Right ventricle myocardium inferior (tissue), 1 donor: ENCODE data around the gene INSC. TPM values are rescaled to one million over a fixed set of nuclear protein-coding genes. Genes with fewer than 3 reads are reported as not detected.

Experiments
- ATAC-seq: fragments of 200-7000 bp; cut with Tn5 transposase; one replicate; pipeline ENCODE4 v1.9.1; 2020; ENCODE audit warnings: mild to moderate bottlenecking, moderate library complexity
- DNase-seq: peaks from one replicate; pipeline ENCODE4 v3.0.0; 2021; ENCODE audit errors: missing footprints
- intact Hi-C: fragments of 100-400 bp; cut with DNase I; formaldehyde crosslinking; loops from one replicate; pipeline ENCODE4 v1.11.0; 2022
- total RNA-seq: library from RNA; stranded (reverse); fragmentation: NEBNext Ultra II Directional; extraction: Animal tissue kit (Norgen Biotek cat#: 25700); gene quantifications from one replicate; pipeline ENCODE4 v1.2.1, GENCODE V29; 2021
- donor health status: DM: no; HTN: yes; CAD: no; lungs with severe emphysema.

INSC gene
- total RNA-seq, 1 donor from 2014 or later: 0.51 TPM

- ATAC-seq (no peak), DNase-seq (no peak)
- intact Hi-C loops: no loop called here
Measured at GRCh38 chr11:15106201-15106965, 8.3 kb upstream of the INSC start.

GRCh38 chr11:15107730-15108515 is 6.8 kb upstream of the INSC start:
- DNase-seq: no peak
- intact Hi-C loops: no loop called here
- ATAC-seq: no peak

- intact Hi-C loops: no loop called here
- DNase-seq (no peak), ATAC-seq (no peak)
Measured at GRCh38 chr11:15108592-15109130, 6.1 kb upstream of the INSC start.

GRCh38 chr11:15109602-15110001 is 5.1 kb upstream of the INSC start:
- DNase-seq: no peak
- no peak for ATAC-seq
- intact Hi-C loops: no loop called here

DNA sequence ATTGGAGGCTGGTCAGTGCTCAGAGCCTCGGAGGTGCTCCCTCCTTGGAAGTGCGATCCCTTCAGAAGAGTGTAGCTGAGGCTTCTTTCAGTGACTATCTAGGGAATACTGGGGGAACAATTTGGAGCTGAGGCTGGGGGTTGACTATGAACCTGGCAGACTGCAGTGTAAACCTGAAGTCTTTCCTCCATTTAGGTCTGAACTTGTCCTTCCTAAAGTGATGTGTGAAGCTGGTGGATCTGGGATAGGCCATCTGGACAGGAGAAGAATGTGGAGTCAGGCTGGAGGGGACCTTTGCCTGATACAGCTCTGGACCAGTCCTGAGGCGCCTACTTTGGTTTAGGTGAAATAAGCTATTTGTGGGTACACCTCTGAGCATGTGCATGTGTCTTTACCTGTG is 3.5 kb upstream of the INSC start:
- intact Hi-C loops: no loop called here
- DNase-seq (no peak), ATAC-seq (no peak)

DNA sequence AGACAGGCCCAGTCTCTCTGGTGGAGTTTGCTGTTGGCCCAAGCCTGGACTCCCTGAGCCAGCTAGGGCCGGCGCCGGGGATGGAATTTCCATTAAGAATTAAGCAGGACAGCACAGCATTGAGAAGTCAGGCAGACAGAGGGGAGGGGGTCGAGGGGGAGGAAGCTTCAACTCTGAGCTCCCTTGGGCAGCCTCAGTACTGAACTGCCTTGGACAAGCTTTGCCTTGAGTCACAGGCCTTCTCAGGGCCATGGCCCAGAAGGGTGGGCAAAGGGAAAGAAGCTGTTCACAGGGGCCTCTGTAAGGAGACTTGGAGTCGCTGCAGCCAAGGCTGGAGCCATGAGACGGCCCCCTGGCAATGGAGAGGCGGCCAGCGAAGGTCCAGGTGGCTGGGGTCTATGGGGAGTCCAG is 2.6 kb upstream of the INSC start:
- ATAC-seq: no peak
- intact Hi-C loops: no loop called here
- no peak for DNase-seq

DNA sequence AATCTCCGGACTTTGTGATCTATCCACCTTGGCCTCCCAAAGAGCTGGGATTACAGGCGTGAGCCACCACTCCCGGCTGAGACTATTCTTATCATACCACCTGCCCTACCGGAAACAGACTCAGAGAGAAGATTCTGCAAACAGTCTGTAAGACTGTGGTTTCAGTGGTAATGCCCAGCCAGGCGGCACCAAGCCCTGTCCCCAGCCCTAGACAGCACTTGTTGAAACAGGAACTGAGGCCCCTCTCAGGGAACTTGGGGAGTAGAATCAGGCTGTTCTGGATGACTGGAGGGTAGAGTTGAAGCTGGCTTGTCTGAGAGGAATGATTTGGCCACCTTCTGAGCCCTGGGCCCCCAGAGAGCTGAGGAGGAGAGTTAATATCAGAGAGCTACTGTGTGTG is 1.3 kb upstream of the INSC start:
- DNase-seq: no peak
- intact Hi-C loops: no loop called here
- no peak for ATAC-seq

DNA sequence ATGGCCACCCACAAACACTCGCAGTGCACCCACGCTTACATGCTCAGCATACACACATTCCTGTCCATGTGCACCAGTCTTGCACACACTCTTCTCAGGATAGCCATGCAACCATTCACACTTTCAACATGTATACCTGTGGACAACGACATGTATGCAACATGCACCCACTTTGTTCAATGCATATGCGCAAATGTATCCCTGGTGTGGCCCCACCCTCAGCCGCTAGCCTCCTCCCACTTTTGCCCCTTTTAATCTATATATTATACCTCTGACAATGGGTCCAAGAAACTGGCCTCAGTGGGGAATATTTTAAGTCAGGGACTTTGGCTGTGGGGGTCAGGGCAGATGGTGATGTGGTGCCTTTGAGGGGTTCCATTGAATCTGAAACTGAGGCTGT is 963 bp downstream of the INSC start:
- DNase-seq: no peak
- intact Hi-C loops: no loop called here
- no peak for ATAC-seq

DNA sequence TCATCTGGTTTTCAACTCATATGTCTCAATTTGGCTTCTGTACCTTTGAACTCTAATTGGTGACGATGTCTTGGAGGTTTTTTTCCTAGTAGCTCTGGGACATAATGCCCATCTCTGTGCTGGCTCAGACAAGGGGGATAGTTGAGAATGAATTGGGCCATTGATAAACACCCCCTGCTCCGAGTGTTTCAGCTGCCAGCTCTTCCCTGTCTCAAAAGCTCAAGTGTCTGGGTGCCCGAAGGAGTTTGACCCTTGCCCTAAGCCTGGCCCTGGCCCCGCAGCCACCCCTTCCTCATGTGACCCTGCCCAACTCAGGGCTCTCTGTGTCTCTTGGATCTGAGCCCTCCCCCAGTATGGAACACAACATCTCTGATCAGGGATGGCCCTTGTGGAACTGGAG is 3.0 kb downstream of the INSC start:
- intact Hi-C loops: no loop called here
- DNase-seq (no peak), ATAC-seq (no peak)

GRCh38 chr11:15118431-15118830 is 3.7 kb downstream of the INSC start:
- ATAC-seq (no peak), DNase-seq (no peak)
- intact Hi-C loops: no loop called here

DNA sequence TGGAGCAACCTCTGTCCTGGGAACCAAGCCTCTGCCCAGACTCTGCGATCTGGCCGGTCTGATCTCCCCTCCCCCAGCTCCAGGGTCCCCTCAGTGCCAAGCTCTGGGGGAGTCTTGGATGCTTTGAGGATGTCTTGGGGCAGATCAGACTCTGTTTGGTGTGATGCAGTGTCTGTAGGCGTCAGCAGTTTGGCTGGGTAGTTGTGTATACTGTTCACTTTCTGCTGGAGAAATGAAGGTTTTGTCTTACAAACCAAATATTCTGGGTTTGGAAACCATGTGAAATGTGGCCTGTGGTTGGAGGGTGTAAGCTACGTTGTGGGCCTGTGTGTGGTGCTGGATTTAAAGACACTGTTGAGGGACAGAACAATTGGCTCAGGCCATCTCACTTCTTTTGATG is 4.6 kb downstream of the INSC start:
- intact Hi-C loops: no loop called here
- no peak for DNase-seq
- ATAC-seq: no peak

GRCh38 chr11:15119826-15120225 is 5.1 kb downstream of the INSC start:
- no peak for ATAC-seq
- intact Hi-C loops: no loop called here
- no peak for DNase-seq

DNA sequence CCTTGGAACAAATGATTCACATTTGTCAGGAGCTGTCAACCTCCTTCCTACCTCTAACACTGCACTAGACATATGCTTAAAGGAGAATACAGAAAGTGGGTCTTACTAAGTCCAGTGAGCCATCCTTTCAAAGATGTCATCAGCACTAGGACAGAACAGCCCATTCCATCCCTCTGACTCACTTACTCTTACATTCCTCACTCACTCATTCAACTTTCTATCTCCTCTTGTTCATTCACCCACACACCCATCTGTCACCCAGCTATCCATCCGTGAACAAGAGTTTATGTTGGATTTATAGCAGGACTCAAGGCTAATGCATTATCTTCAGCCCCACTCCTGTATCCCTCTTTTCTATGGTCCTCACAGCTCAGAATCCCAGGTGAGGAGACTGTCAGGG is 9.1 kb downstream of the INSC start:
- DNase-seq (no peak), ATAC-seq (no peak)
- intact Hi-C loops: no loop called here

GRCh38 chr11:15124528-15124927 is 9.8 kb downstream of the INSC start:
- no peak for ATAC-seq
- DNase-seq: no peak
- intact Hi-C loops: no loop called here

DNA sequence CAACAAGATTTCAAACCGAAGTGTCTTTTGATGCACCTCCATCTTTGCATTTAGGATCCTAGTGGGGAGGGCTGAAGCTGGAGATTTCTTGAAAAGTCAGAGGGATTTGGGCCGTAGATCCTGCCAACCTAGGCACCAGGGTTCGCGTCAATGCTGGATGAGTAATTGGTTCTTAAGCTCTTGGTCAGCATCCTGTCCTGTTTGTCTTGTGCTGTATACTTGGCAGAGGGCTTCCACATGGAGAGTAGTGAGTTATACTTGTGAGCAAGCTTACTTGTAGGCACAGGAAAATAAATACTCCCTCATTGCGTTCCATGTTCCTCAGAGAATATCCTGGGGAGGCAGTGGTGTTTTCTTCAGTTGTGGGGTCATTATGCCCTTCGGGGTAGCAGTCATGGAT is 12.6 kb downstream of the INSC start:
- DNase-seq (no peak), ATAC-seq (no peak)
- intact Hi-C loops: no loop called here

- intact Hi-C loops: no loop called here
- DNase-seq (no peak), ATAC-seq (no peak)
Measured at GRCh38 chr11:15128621-15129020, 13.9 kb downstream of the INSC start.

DNA sequence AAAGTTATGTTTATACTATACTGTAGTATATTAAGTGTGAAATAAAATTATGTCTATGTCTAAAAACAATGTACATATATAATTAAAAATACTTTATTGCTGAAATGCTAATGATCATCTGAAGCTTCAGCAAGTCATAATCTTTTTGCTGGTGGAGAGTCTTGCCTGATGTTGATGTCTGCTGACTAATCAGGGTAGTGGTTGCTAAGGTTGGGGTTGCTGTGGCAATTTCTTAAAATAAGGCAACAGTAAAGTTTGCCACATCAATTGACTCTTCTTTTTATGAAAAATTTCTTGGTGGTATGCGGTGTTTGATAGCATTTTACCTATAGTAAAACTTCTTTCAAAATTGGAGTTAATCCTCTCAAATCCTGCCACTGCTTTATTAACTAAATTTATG is 21.4 kb downstream of the INSC start:
- intact Hi-C loops: no loop called here
- ATAC-seq: no peak
- no peak for DNase-seq

GRCh38 chr11:15139096-15139770 is 24.5 kb downstream of the INSC start:
- DNase-seq (no peak), ATAC-seq (no peak)
- intact Hi-C loops: no loop called here

GRCh38 chr11:15139958-15140659 is 25.4 kb downstream of the INSC start:
- intact Hi-C loops: no loop called here
- ATAC-seq (no peak), DNase-seq (no peak)
